Activated B cell treated with CpG ODN at 0.5 μM for 24 hours (primary cell): ENCODE results near the gene ANKRD44. TPM values are rescaled to one million over a fixed set of nuclear protein-coding genes. Genes with fewer than 3 reads are reported as not detected.

Experiments
- ATAC-seq: fragments of 200-7000 bp; cut with Tn5 transposase; one replicate; pipeline ENCODE4 v1.10.0; 2021; ENCODE audit warnings: low read depth, mild to moderate bottlenecking, moderate library complexity
- CTCF ChIA-PET: fragments of 350-600 bp; sonication (Branson Sonifier 250); formaldehyde crosslinking; loops from one replicate; lab custom pipeline; 2021; ENCODE audit warnings: antibody characterized with exemption; lab: Charles Lee
- POLR2A ChIA-PET: fragments of 350-600 bp; sonication (Branson Sonifier 250); formaldehyde crosslinking; loops from one replicate; lab custom pipeline; 2021; ENCODE audit warnings: antibody characterized with exemption; lab: Charles Lee
- DNase-seq: peaks from one replicate; pipeline ENCODE4 v3.0.0; 2022
- H3K27ac Mint-ChIP-seq: one replicate; pipeline ENCODE4 v1.8.0; 2020; ENCODE audit warnings: mixed read lengths
- H3K27me3 Mint-ChIP-seq: one replicate; pipeline ENCODE4 v1.8.0; 2021; ENCODE audit warnings: mixed read lengths
- H3K36me3 Mint-ChIP-seq: one replicate; pipeline ENCODE4 v1.8.0; 2021; ENCODE audit warnings: low read depth, mixed read lengths
- H3K4me1 Mint-ChIP-seq: one replicate; pipeline ENCODE4 v1.8.0; 2021; ENCODE audit warnings: mixed read lengths
- H3K4me3 Mint-ChIP-seq: one replicate; pipeline ENCODE4 v1.8.0; 2020; ENCODE audit warnings: mild to moderate bottlenecking, mixed read lengths
- H3K9me3 Mint-ChIP-seq: one replicate; pipeline ENCODE4 v1.8.0; 2020; ENCODE audit warnings: mixed read lengths
- intact Hi-C: fragments of 100-400 bp; cut with micrococcal nuclease; formaldehyde crosslinking; loops from one replicate; pipeline ENCODE4 v1.15.1; 2024
- total RNA-seq: library from RNA; stranded (reverse); gene quantifications from 2 replicates; pipeline ENCODE4 v1.2.3, GENCODE V29; 2022
- TF ChIP-seq, protein P1 (sequence below): fragments of 200-600 bp; IDR thresholded peaks from one replicate; pipeline ENCODE4 v1.8.0; 2022; ENCODE audit warnings: antibody characterized with exemption, mild to moderate bottlenecking

ANKRD44 gene
- total RNA-seq, 1 donor from 2014 or later, result 185 TPM

DNA sequence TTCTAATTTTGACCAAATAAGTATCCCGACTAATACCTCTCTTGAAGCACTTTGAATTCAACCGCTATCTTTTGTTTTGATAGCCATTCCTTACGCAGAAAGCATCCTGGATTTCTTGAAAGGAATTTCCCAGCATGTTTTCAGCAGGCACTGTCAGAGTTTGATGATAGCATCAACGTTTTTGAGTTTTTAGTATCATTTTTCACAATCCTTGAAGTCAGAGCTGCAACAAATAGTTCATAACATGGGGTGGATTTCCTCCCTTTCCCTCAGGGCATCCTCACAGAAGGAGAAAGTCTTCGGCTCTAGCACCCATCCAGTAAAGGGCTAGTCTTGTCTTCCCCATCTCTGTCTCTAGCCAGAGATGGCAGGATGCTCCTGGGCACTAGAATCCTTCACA lies 46.2 kb downstream of the ANKRD44 start:
- ATAC-seq, result no peak

GRCh38 chr2:197263077-197263476 lies 47.5 kb downstream of the ANKRD44 start:
- Mint-ChIP-seq H3K36me3 (peaks cover 28% of the 10 kb centered on the region), H3K4me1 (peaks cover 88% of the 10 kb centered on the region), H3K9me3 (peaks cover 3% of the 10 kb centered on the region), H3K4me3 (peak overlapping the region; percentile 7), H3K27ac (peak overlapping the region; percentile 80), H3K27me3 (no peaks in the 10 kb centered on the region)
- CTCF ChIA-PET, result no interaction called here
- TF ChIP-seq, protein P1, sequence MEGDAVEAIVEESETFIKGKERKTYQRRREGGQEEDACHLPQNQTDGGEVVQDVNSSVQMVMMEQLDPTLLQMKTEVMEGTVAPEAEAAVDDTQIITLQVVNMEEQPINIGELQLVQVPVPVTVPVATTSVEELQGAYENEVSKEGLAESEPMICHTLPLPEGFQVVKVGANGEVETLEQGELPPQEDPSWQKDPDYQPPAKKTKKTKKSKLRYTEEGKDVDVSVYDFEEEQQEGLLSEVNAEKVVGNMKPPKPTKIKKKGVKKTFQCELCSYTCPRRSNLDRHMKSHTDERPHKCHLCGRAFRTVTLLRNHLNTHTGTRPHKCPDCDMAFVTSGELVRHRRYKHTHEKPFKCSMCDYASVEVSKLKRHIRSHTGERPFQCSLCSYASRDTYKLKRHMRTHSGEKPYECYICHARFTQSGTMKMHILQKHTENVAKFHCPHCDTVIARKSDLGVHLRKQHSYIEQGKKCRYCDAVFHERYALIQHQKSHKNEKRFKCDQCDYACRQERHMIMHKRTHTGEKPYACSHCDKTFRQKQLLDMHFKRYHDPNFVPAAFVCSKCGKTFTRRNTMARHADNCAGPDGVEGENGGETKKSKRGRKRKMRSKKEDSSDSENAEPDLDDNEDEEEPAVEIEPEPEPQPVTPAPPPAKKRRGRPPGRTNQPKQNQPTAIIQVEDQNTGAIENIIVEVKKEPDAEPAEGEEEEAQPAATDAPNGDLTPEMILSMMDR, result no peak
- POLR2A ChIA-PET, result no interaction called here
- intact Hi-C loops, result no loop called here
- DNase-seq, result no peak
- ATAC-seq, result no peak

More for the DNA sequence above, 46.2 kb downstream of the ANKRD44 start:
- intact Hi-C loops, result loop anchor here (1.0 kb wide), 1 partner anchor 10 kb away; no protein-coding TSS in a partner anchor
- H3K36me3 Mint-ChIP-seq, result peaks cover 29% of the 10 kb centered on the region
- TF ChIP-seq, protein P1, result no peak
- H3K4me1 Mint-ChIP-seq, result peaks cover 88% of the 10 kb centered on the region
- H3K27ac Mint-ChIP-seq, result peak overlapping the region; percentile 80
- CTCF ChIA-PET, result interaction anchor here (1.1 kb wide), 1 partner anchor 47 kb away, joined by 3 read pairs; no protein-coding TSS in a partner anchor
- H3K9me3 Mint-ChIP-seq, result peaks cover 3% of the 10 kb centered on the region
- no peaks in the 10 kb centered on the region for H3K27me3 Mint-ChIP-seq
- no peak overlapping the region for H3K4me3 Mint-ChIP-seq
- no peak for DNase-seq
- POLR2A ChIA-PET, result interaction anchor here (0.7 to 1.8 kb wide), 6 partner anchors 7 to 99 kb away, joined by 3 to 7 read pairs (median 4); partner anchors contain the start of gene ANKRD44

GRCh38 chr2:197261808-197262226 lies 48.8 kb downstream of the ANKRD44 start:
- peak; percentile 76 for ATAC-seq
- peaks cover 23% of the 10 kb centered on the region for H3K36me3 Mint-ChIP-seq

DNA sequence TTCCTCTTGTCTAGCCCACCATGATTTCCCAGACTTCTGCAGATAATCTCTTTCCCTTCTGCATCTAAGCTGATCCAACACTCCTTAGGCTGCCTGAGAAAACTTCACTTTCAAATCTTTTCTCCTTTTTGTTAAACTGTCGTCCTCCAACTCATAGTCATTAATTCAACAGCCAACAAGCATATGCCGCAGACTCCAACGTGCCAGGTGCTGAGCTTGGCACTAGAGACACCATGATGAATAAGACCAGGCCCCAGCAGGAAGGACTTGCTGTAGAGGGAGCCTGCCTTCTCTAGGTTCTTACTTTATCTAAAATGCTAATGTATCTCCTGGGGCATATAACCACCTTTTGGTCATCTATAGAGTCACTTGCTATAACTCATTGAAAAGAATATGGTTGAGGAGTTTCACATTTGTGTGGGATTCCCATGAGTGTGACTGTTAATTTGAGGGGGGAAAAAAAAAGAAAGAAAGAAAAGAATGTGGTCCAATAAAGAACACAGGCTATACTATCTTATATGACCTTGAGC lies 51.0 kb downstream of the ANKRD44 start:
- DNase-seq (no peak), ATAC-seq (no peak)
- Mint-ChIP-seq H3K27me3 (no peaks in the 10 kb centered on the region), H3K4me1 (peaks cover 84% of the 10 kb centered on the region), H3K4me3 (peak overlapping the region; percentile 55), H3K9me3 (peaks cover 3% of the 10 kb centered on the region), H3K36me3 (peaks cover 23% of the 10 kb centered on the region), H3K27ac (peak overlapping the region; percentile 87)
- POLR2A ChIA-PET, result interaction anchor here (0.8 to 5.7 kb wide), 4 partner anchors 37 to 61 kb away, joined by 3 to 98 read pairs (median 20); partner anchors contain the start of gene ANKRD44
- intact Hi-C loops, result loop anchor here (1.0 to 10.0 kb wide), 3 partner anchors 38 to 115 kb away; no protein-coding TSS in a partner anchor
- CTCF ChIA-PET, result interaction anchor here (1.0 kb wide), 1 partner anchor 48 kb away, joined by 4 read pairs; no protein-coding TSS in a partner anchor
- TF ChIP-seq, protein P1, result no peak

More at GRCh38 chr2:197261808-197262226, 48.8 kb downstream of the ANKRD44 start:
- ChIA-PET CTCF (no interaction called here), POLR2A (interaction anchor here (0.6 to 1.3 kb wide), 10 partner anchors 19 to 1709 kb away, joined by 3 to 10 read pairs (median 4); no protein-coding TSS in a partner anchor)
- DNase-seq, result no peak
- H3K4me3 Mint-ChIP-seq, result peak overlapping the region; percentile 66
- peak overlapping the region; percentile 80 for H3K27ac Mint-ChIP-seq
- H3K9me3 Mint-ChIP-seq, result peaks cover 3% of the 10 kb centered on the region
- H3K4me1 Mint-ChIP-seq, result peaks cover 84% of the 10 kb centered on the region
- no peaks in the 10 kb centered on the region for H3K27me3 Mint-ChIP-seq
- TF ChIP-seq, protein P1, result no peak
- intact Hi-C loops, result no loop called here

DNA sequence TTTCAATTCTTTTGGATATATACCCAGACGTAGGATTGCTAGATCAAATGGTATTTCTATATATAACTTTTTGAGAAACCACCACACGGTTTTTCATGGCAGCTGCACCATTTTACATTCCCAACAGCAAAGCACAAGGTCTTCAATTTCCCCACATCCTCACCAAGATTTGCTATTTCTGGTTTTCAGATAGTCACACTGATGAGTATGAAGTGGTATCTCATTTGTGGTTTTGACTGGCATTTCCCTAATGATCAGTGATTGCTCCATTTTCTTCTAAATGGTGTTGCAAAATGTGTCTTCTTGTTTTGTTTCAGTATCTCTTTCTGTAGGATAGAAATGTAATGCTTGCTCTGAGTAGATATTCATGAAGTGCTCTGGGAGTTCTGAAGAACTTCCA lies 52.0 kb downstream of the ANKRD44 start:
- ChIA-PET POLR2A (interaction anchor here (1.0 to 5.7 kb wide), 3 partner anchors 49 to 60 kb away, joined by 3 to 98 read pairs (median 36); partner anchors contain the start of gene ANKRD44), CTCF (interaction anchor here (1.0 kb wide), 1 partner anchor 49 kb away, joined by 4 read pairs; no protein-coding TSS in a partner anchor)
- Mint-ChIP-seq H3K4me1 (peaks cover 84% of the 10 kb centered on the region), H3K9me3 (peaks cover 3% of the 10 kb centered on the region), H3K27me3 (no peaks in the 10 kb centered on the region), H3K27ac (peak overlapping the region; percentile 87), H3K36me3 (peaks cover 20% of the 10 kb centered on the region), H3K4me3 (peak overlapping the region; percentile 55)
- intact Hi-C loops, result loop anchor here (2.0 to 10.0 kb wide), 2 partner anchors 106 to 116 kb away; no protein-coding TSS in a partner anchor
- TF ChIP-seq, protein P1, result no peak
- DNase-seq (no peak), ATAC-seq (no peak)
